Upper lobe of right lung (tissue), 1 donor: ENCODE data around the gene TEX2. TPM values are rescaled to one million over a fixed set of nuclear protein-coding genes. Genes with fewer than 3 reads are reported as not detected.
"Not testable (repeated sequence)": the region's sequence is repeated elsewhere in the genome, so short reads cannot be mapped to it uniquely, and the experiment has no call there.

ENCODE experiments used
- ATAC-seq: fragments of 200-7000 bp; cut with Tn5 transposase; one replicate; pipeline ENCODE4 v1.9.1; 2020; ENCODE audit warnings: mild to moderate bottlenecking, moderate library complexity
- DNase-seq: peaks from one replicate; pipeline ENCODE4 v3.0.0-alpha.2; 2020
- H3K27ac ChIP-seq: fragments of 200-600 bp; one replicate; pipeline ENCODE4 v1.8.0; 2022
- H3K27me3 ChIP-seq: fragments of 200-600 bp; one replicate; pipeline ENCODE4 v1.8.0; 2022; ENCODE audit warnings: mild to moderate bottlenecking
- H3K36me3 ChIP-seq: fragments of 200-600 bp; one replicate; pipeline ENCODE4 v1.8.0; 2022
- H3K4me1 ChIP-seq: fragments of 200-600 bp; one replicate; pipeline ENCODE4 v1.8.0; 2022
- H3K4me3 ChIP-seq: fragments of 200-600 bp; one replicate; pipeline ENCODE4 v1.8.0; 2022; ENCODE audit warnings: mild to moderate bottlenecking
- H3K9me3 ChIP-seq: fragments of 200-600 bp; one replicate; pipeline ENCODE4 v1.8.0; 2022
- CTCF ChIP-seq: fragments of 200-600 bp; IDR thresholded peaks from one replicate; pipeline ENCODE4 v1.8.0; 2022; ENCODE audit warnings: antibody characterized with exemption
- intact Hi-C: fragments of 100-400 bp; cut with DNase I; formaldehyde crosslinking; loops from one replicate; pipeline ENCODE4 v1.11.0; 2022
- total RNA-seq: library from RNA; stranded (reverse); fragmentation: NEBNext Ultra II Directional; extraction: Animal tissue kit (Norgen Biotek cat#: 25700); gene quantifications from one replicate; pipeline ENCODE4 v1.2.1, GENCODE V29; 2021
- donor health status: DM: no; HTN: yes; CAD: no; lungs with severe emphysema.

Gene TEX2
- total RNA-seq, 1 donor from 2014 or later = 50.6 TPM

GRCh38 chr17:64180089-64181073, 82.7 kb downstream of the TEX2 start:
- no peaks in the 10 kb centered on the region for H3K9me3 ChIP-seq
- ATAC-seq (peak; percentile 70), DNase-seq (peak; percentile 74)
- peak; percentile 6 for TF ChIP-seq CTCF
- intact Hi-C loops = no loop called here
- H3K4me1 ChIP-seq = peaks cover 27% of the 10 kb centered on the region
- no peak overlapping the region for H3K4me3 ChIP-seq
- no peak overlapping the region for H3K27ac ChIP-seq
- H3K27me3 ChIP-seq = no peaks in the 10 kb centered on the region
- H3K36me3 ChIP-seq = no peaks in the 10 kb centered on the region

DNA sequence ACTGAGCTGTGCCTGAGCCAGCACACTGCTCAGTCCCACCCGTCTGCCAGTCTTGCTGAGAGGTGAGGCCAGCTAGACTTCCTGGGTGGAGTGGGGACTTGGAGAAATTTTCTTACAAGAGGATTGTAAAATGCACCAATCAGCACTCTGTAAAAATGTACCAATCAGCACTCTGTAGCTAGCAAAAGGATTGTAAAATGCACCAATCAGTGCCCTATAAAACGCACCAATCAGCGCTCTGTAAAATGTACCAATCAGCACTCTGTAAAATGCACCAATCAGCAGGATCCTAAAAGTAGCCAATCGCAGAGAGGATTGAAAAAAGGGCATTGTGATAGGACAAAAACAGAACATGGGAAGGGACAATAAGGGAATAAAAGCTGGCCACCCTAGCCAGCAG, 84.0 kb downstream of the TEX2 start:
- H3K4me3 ChIP-seq, H3K9me3 ChIP-seq, H3K36me3 ChIP-seq, DNase-seq, intact Hi-C loops, ATAC-seq, H3K27me3 ChIP-seq, H3K27ac ChIP-seq: not testable (repeated sequence)
- H3K4me1 ChIP-seq = peaks cover 30% of the 10 kb centered on the region

DNA sequence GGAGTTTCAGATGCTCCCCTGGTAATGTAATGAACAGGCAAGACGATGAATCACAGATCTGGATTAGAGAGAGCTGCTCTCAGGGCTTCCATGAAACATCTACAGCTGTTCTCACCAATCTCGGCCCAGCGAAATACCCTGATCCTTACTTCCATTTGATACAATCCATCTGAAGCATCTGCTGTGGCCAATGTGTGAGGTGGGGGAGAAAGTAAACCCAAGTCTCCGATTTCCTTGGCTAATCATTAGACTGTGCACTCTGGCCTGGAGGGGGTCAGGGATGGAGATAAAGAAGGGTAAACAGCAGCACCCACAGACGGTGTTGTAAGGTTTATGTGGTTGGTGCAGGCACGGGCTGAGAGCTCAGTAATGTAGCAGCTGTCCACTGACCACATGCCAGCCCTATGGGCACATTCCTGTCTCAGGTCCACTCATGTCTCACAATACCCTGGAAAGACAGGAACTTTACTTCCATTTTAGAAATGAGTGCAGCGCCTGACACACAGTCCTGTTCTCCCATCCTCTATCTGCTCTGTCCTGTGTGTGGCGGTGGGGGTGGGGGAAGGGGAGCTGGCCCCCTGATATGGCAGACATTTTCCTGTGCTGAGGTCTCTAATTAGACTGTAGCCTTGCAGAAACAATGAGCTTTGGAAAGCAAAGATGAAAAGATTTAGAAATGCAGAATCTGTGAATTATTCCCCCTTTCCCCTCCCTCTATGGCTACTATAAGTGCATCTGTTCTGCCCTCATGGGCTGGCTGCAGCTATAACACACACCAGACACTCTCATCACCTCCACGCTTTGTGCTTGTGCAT, 84.8 kb downstream of the TEX2 start:
- Histone ChIP-seq H3K4me3 (no peak overlapping the region), H3K4me1 (peaks cover 38% of the 10 kb centered on the region), H3K36me3 (no peaks in the 10 kb centered on the region), H3K27ac (no peak overlapping the region), H3K9me3 (no peaks in the 10 kb centered on the region), H3K27me3 (no peaks in the 10 kb centered on the region)
- no peak for TF ChIP-seq CTCF
- ATAC-seq = no peak
- DNase-seq = no peak
- intact Hi-C loops = no loop called here

GRCh38 chr17:64177311-64178010, 85.6 kb downstream of the TEX2 start:
- no peak for TF ChIP-seq CTCF
- no peak for DNase-seq
- Histone ChIP-seq H3K27ac (peak overlapping the region; percentile 64), H3K4me3 (no peak overlapping the region), H3K4me1 (peaks cover 39% of the 10 kb centered on the region), H3K9me3 (no peaks in the 10 kb centered on the region), H3K27me3 (no peaks in the 10 kb centered on the region), H3K36me3 (no peaks in the 10 kb centered on the region)
- ATAC-seq = no peak
- intact Hi-C loops = no loop called here

GRCh38 chr17:64176556-64176955, 86.5 kb downstream of the TEX2 start:
- no peak for DNase-seq
- ATAC-seq = peak; percentile 3
- H3K4me1 ChIP-seq = peaks cover 39% of the 10 kb centered on the region
- no peaks in the 10 kb centered on the region for H3K36me3 ChIP-seq
- no peak overlapping the region for H3K4me3 ChIP-seq
- TF ChIP-seq CTCF = no peak
- no peaks in the 10 kb centered on the region for H3K9me3 ChIP-seq
- intact Hi-C loops = no loop called here
- no peaks in the 10 kb centered on the region for H3K27me3 ChIP-seq
- H3K27ac ChIP-seq = peak overlapping the region; percentile 64
